HG03442 (cell line): ENCODE measurements around the gene GLCE.
"Not testable (repeated sequence)": the region's sequence is repeated elsewhere in the genome, so short reads cannot be mapped to it uniquely, and the experiment has no call there.

Source experiments
- ATAC-seq: cut with Tn5 transposase; IDR thresholded peaks from one replicate; pipeline ENCODE4 v1.9.1; 2021; ENCODE audit warnings: mild to moderate bottlenecking, moderate library complexity; ENCODE audit not compliant: unreplicated experiment

GLCE gene

DNA sequence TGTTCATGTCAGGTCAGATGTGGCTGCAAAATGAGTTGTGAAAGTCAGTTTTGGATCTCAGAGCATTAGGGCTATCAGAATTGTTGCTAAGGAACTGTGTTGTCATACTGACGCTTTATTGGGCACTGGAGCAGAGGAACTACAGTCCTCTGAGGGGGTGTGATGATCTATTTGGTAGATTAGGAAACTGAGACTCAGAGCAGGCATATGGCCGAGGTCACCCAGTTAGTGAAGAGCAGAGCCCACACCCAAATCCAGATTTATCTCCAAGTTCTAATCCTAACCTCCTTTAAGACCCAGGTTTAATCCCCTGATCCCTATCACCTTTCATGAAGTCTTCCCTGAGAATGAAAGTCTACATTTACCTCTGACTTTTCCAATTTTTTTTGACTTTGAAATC lies 25.6 kb upstream of the GLCE start:
- no peak for ATAC-seq

DNA sequence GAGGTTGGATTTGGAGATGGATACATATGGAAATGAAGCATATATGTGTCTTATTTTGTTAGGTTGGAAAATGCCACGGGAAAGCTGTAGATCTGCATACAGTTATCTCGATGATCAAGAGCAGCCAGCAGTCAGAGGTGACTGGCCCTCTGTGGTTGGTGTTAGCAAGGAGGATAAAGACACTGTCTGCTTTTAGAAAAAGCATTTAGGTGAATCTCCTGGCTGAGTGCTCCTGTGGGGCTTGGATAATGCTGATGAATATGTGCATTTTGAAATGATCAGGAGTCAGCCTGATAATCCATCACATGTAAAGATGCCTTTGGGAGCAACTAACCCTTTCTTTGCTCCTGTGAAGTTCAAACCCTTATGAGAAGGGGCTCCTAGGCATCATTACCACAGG lies 24.9 kb upstream of the GLCE start:
- ATAC-seq, result no peak

DNA sequence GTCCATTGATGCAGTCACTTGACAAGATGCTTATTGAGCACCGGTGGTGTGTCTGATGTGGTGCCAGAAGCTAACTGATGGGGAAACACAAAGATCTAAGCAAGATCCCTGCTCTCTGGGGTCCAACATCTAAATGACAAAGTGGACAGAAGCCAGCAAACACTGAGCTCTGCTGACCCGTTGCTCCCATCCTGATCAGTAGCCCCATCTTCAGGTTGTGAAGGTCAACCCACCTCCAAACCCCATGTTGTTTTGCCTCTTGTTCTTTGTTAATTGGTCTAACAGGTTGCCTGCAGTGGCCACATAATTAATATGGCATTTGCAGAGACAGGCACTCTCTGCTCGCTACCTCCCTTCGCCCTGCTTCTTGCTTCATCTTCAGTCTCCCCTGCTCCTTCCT lies 21.5 kb upstream of the GLCE start:
- ATAC-seq, result no peak

DNA sequence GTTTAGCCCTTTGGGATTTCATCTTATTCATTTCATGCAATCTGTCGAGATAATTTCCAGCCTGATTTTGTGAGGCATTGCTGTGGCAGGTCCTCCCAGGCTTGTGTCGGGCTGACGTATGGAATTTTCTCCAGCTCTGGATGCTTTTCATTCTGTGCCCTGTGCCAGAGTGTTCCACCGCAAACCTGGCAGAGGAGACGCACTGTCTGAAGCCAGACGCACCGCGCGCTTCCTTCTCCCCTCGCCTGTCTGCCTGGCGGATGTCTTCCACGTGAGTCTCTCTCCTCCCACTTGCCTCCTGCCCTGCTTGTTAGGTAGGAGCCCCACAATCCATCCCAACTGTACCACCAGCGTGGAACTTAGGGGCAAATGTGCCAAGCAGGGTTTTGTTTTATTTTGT lies 20.1 kb upstream of the GLCE start:
- no peak for ATAC-seq

DNA sequence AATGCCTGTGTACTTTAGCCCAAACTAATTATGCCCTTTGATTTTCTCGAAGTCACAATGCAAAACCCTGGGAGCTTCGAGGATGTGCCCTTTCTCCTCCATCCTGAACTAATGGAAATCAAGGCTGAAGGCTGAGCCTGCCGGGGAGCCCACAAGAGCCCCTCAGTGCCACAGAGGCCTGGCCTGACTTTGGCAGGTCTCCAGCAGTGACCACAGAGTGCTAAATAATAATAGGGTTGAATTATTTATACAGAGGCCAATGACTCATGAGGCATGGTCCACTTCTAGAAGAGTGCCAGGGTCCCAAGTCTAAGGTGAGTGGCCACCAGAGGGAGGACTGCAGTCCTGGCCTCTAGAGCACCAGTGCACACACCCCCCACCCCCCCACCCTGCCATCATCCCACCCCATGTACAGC lies 19.1 kb upstream of the GLCE start:
- no peak for ATAC-seq

DNA sequence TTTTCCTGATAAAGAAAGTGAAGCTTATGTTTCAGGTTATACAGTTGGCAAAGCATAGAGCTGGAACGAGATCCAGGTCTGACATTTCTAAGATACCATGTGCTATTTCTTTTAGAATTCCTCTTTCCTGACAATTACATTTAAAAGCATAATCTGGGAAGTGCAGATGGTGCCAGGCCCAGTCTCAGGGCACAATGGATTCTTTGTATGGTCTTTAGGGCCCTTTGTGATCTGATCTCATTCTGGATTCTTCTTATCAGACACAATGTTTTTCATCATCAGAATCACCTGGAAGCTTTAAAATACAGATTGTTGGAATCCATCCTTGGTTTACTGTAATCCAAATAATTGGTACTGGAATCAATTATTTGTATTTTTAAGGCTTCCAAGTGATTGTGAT lies 18.6 kb upstream of the GLCE start:
- no peak for ATAC-seq

DNA sequence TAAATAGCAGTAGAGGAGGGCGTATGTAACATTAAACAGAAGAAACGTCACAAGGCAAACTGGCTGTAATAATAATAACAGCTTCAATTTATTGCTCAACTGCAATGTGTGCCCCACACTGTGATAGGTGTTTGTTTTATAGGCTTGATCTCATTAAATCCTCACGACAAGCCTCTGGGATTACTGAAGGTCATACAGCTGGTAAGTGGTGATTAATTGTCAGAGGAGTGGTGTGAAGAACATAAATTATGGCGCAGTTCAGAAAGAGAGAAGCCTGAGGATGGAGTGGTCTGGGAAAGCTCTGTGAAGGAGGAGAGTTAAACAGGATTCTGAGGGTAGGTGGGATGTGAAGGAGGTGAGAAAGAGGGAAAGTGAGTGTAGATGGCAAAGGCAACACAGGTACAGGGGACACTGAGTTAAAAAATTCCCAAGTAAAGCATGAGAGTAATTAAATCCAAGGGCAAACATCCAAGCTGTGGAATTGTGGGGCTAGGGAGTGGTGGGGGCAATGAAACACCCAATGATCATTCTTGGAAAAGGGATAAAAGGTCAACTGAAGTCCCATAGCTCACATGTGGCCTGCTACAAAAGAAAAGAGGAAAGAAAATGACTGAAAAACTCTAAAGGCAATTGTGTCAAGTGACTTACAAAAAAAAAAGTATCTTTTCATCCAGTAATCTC lies 16.5 kb upstream of the GLCE start:
- ATAC-seq, result no peak

DNA sequence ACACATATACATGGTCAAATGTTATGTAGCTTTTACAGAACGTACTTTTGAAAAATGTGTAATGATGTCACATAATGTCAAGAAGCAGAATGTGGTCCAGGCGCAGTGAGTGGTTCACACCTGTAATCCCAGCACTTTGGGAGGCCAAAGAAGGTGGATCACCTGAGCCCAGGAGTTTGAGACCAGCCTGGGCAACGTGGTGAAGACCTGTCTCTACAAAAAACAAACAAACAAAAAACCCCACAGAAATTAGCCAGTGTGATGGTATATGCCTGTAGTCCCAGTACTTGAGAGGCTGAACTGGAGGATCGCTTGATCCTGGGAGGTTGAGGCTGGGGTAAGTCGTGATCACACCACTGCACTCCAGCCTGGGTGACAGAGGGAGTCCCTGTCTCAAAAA lies 15.9 kb upstream of the GLCE start:
- no peak for ATAC-seq

DNA sequence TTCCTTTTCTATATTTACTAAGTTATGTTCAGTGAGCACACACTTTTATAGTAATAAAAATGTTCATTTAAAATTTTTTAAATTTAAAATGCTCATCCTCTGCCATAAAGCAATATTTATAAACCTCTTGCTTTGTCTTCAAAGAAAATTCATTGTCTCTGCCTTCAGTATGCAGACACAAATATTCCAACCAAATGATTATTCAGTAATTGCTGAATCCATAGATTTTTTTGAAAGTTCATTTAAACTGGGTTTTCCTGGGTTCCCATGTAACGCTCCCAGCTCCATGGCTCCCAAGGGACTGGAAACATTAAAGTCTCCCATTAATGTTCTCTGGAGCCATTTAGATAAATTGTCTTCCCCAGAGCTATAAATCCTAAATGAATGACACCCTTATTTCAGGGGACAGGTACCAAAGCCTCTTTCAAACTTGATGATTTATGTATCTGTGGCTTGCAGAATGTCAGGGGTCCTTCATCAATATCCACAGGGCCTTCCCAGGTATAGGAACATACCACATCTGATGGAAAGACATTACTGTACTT lies 15.2 kb upstream of the GLCE start:
- ATAC-seq, result no peak

DNA sequence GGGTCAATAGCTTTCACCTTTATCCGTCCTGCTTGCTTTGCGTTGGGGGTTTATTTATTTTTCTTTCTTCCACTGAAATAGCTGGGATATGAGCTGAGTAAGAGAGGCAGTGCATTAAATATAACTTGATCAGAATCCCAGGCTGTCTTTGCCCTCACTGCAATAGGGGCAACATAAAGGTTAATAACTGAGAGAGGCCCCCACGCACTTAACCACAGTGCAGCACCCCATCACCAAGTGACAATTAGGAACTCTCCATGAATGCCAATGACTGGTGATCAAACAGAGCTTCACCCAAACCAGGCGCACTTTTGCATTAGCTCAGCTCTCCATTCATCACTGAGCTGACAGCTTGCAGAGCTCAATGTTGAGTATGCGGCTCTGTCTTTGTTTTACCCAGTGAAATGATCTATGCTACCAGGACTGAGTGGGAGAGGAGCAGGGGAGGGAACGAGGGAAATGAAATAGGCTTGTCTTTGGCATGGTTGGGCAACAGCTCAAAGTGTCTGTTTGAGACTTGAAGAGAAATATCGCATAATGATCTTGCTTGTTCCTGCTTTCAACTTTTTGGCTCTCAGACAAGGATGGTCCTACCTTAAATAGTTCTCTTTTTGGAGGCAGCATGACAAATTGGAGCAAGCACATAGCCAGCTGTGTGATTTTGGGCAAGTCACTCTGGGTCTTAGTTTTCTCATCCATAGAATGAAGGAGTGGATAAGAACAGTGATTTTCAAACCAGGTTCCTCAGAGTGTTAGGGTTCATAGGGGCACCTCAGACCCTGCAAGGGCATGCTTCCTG lies 14.5 kb upstream of the GLCE start:
- no peak for ATAC-seq

DNA sequence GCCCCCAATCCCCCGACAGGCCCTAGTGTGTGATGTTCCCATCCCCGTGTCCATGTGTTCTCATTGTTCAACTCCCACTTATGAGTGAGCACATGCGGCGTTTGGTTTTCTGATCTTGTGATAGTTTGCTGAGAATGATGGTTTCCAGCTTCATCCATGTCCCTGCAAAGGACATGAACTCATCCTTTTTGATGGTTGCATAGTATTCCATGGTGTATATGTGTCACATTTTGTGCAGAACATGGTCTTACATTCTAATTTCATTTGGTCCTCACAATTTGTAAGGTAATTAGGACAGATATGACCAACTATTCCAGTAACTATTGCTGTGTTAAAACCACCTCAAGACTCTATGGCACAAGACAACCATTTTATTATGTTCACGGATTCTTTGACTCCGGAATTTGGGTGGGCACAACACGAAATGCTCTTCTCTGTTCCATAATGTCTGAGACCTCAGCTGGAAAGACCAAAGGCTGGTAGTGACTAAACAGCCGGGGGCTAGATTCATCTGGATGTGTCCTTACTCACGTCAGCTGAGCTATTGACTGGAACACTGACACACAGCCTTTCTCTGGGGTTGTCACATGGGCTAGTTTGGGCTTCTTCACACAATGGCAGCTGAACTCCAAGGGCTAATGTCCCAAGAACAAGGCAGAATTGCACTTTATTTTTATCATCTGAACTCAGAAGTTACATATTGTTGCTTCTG lies 13.6 kb upstream of the GLCE start:
- no peak for ATAC-seq

DNA sequence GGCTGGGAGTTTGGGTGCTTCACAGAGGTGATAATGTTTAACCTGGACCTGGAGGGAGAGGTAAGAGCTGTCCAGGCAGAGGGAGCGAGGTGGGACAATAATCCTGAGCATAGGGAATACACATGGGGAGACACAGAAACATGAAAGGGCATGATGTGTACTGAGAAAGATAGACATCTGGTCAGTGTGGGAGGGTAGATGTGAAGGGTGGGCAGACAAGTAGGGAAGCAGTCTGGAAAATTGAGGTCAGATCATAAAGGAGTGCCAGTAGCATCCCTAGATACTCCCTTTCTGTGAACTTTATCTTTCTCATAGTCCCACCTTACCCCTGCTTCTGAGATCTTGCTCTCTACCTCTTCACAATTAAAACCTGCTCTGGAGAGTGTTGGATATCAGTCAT lies 12.0 kb upstream of the GLCE start:
- no peak for ATAC-seq

DNA sequence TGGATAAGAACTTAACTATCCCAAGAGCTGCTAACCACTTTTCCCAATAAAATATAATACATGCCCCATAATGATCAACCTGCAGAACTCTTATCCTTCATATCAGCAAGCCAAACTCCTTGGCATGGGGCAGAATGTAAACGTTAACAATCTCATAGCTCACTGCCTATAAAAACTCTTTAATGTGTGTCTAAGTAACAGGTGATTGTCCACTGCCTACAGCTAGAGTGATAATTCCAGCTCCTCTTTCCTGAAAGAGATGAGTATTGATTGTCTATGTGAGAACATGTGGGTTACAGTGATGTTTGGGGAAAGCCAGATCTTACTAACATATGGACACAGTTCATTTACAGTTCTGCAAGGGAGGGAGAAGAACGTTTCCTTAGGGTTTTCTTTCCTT lies 11.3 kb upstream of the GLCE start:
- no peak for ATAC-seq

DNA sequence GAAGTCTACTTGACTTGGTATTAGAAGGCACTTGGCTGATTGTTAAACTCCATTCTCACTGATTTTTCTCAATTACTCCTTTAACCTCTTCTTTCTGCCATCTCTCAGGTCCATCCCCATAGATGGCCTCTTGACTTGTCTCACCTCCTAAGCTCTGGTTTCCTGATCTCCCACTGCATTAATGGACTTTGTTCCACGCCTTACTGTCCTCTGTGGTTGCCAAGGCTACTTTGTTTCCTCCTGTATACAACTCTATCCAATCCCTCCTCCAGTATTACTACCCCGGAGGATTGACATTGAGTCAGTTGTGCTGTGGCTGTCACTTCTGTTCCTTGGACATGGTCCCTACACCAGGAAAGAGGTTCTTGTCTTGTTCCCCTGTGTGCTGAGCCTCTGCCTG lies 10.6 kb upstream of the GLCE start:
- ATAC-seq, result no peak

DNA sequence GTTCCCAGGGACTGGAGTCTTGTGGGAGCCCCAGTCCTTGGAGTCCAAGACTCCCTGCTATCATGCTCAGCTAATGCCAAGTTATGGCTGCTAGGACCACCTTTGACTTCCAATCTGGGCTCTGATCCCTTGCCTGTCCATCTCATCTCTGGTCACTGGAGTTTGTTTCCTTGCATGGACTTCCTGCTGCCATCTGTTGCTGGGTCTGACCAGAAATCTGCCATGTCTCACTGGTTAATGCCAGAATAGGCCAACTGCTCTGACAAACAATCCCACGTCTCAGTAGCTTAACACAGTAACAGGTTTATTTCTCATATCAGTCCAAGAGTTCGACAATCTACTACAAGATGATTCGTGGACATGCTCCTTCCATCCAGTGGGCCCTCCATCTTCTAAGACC lies 10.1 kb upstream of the GLCE start:
- no peak for ATAC-seq

DNA sequence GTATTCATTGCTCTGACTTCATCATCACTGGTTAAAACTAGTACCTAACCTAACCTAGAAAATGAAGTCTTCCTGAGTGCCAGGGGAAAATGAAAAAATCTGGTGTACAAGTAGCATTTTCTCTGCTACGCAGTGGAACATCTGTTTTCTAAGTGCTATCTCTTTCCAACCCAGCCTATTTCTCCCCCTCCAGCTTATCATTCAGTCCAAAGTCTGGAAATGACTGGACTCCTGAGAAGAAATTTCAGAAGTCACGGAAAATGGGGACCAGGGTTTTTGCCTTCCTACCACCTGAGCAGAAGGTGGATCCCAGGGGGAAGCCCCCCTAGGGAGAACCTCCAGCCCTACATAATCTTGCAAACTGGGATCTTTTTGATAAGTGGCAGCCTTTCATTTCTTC lies 9.6 kb upstream of the GLCE start:
- no peak for ATAC-seq

DNA sequence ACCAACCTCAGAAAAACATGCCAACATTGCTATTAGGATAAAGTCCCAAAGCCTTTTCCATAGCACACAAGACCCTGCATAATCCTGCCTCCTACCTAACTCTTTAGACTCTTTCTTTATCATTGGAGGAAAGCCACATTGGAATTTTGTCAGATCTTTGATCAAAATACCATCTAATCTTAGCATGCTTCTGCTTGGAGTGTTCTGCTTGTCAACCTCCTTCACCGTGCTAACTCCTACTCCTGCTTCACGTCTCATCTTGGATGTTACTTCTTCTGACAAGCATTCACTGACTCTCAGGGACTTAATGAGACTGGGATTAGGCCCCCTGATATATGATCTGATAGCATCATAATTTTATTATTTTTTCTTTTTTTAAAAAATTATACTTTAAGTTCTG lies 7.4 kb upstream of the GLCE start:
- ATAC-seq, result no peak

DNA sequence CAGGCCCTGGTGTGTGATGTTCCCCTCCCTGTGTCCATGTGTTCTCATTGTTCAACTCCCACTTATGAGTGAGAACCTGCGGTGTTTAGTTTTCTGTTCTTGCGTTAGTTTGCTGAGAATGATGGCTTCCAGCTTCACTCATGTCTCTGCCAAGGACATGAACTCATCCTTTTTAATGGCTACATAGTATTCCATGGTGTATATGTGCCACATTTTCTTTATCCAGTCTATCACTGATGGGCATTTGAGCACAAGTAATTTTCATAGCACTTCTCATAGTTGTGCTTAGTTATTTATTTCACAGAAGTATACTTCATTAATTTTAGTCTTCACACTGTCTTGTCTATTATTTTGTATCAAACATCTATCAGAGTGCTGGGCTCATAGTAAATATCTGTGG lies 6.8 kb upstream of the GLCE start:
- ATAC-seq, result not testable (repeated sequence)

DNA sequence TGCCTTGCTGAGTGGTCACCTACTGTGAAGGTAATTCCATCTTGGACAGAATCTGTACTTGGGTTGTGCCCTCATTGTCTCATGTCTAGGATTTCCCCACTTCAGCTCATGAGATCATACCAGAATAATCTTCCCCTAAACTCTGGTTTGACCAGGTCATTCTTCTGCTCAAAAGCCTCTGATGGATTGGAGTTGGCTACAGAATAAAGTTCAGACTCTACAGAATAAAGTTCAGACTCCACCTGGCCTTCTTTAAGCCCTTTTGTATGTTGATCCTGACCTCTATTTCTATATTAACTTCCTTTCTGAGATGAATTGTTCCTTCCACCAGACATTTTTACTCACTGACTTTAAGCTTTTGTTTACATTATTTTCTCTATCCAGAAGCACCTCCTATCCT lies 6.4 kb upstream of the GLCE start:
- ATAC-seq, result no peak

DNA sequence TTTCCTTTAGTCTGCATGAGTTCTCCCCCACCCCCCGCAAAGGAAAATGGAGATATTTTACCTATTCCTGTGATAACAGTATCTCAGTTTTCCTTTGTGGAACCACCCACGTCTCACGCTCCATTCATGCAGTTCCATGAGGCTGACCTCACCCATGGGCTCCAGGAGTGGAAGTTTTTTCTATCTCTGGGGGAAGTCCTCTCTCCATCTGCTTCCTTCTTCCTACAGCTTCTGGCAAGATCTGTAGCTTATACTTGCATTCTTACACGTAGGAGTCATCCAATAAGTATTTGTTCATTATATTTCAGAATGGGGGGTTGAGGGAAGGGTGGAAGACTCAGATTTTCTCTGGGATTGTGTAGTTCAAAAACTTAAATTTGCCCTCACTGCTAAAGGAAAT lies 5.8 kb upstream of the GLCE start:
- no peak for ATAC-seq

DNA sequence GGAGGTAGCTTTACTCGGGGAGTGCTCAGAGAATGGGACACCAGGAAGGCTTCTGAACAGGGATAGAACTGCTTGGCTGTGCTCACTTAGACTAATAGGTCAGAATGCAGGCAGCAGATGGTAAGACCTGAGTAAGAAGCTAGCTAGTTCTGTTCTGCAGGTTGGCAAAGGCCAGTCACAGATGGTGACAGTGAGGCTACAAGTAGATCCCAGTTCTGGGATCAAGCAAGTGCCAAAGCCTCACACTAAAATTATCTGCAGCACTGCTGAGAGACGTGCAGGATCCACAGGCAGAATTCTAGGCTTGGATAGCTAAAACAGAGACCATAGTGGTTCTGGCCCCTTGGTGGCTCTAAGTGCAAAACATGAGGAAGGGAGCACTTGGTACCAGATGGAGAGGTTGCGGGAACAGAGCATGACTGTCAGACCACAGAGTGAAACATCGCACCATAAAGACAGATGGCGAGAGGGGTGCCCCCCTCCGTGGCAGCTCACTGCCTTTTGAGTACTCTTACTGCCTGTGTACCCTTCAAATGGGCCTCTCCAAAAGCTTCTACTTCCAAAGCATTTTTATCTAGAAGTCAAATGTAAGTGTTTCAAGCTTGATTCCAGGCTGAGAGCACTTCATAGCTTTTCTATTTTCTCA lies 3.6 kb upstream of the GLCE start:
- ATAC-seq, result no peak
